Superior temporal gyrus (tissue), 1 donor: ENCODE measurements around the gene LIG1.
"Not testable (repeated sequence)": the region's sequence is repeated elsewhere in the genome, so short reads cannot be mapped to it uniquely, and the experiment has no call there.

Source experiments
- DNase-seq: peaks from one replicate; pipeline ENCODE4 v3.0.0-alpha.2; 2016; ENCODE audit errors: extremely low spot score

LIG1 gene

DNA sequence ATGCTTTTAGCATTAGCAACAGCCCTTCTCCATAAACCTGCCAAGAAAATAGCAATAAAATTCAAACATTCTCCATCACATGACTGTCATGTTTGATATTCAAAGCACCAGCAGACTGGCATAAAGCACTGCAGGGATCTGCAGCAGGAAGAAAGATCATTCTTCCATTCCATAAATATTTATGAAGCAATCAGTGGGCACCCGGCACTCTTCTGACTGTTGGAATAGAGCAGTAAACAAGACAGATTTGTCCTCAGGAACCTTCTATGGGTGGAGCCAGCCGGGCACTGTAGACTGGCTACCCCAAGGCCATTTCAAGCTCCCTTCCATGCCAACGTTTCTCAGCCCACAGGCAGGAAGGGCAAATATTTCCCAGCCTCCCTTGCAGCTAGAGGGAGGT lies 85.1 kb downstream of the LIG1 start:
- peak; percentile 46 for DNase-seq

- peak; percentile 41 for DNase-seq
Observed at GRCh38 chr19:48081106-48081505, 89.0 kb downstream of the LIG1 start.

DNA sequence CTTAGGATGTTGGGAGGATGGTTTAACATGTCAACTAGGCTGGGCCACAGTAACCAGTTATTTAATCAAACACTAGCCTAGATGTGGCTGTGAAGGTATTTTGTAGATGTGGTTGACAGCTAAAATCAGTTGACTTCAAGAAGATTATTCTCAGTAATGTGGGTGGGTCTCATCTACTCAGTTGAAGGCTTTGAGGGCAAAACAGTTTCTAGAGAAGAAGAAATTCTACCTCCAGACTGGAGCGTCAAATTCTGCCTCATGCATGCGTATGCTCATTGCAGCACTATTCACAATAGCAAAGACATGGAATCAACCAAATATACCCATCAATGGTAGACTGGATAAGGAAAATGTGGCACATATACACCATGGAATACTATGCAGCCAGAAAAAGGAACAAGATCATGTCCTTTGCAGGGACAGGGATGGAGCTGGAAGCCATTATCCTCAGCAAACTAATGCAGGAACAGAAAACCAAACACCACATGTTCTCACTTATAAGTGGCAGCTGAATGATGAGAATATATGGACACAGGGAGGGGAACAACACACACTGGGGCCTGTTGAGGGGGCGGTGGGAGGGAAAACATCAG lies 99.9 kb downstream of the LIG1 start:
- not testable (repeated sequence) for DNase-seq

- DNase-seq, result no peak
Observed at GRCh38 chr19:48069435-48069834, 100.7 kb downstream of the LIG1 start.
